CD4-positive, alpha-beta T cell treated with Interleukin-10 for 1 hour (primary cell): ENCODE data around the gene FOXL3.
"Not testable (repeated sequence)": the region's sequence is repeated elsewhere in the genome, so short reads cannot be mapped to it uniquely, and the experiment has no call there.

Source experiments
- DNase-seq: peaks from one replicate; pipeline ENCODE4 v3.0.0-alpha.2; 2020

The FOXL3 gene

DNA sequence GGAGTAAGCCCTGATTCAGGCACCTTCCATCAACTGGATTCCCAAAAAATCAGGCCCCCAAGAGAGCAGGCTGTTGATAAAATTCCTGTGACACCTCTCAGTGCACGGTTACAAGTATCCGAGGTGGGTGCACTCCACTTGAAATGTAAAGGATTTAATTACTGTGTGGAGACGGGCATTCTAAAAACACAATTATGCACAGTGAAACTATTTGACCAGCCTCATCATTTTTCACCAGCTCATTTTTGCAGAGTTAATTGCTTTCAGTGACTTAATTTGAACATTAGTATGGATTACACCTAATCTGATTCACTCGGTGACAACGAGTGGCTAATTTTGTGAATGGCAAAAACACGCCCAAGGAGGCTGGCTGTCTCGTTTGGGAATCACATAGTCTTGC, 2.3 kb downstream of the FOXL3 start:
- DNase-seq = no peak

DNA sequence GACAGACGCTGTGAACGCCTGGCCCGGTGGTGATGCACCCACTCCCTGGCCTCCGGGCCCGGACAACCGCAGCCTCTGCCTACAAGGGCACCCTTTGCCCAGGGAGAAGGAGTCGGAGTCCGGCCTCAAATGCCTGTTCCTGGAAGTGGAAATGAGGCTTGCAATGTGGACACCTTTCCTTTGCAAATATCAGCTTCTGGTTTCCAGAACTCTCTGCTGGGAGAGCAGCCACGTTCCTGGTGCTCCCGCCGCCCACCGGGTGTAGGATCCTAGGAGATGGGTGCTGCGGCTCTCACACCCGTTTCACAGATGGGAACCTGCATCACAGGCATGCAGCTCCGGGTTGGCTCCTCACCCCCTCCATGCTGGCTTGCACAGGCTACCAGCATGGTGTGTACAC, 2.9 kb downstream of the FOXL3 start:
- DNase-seq = no peak

DNA sequence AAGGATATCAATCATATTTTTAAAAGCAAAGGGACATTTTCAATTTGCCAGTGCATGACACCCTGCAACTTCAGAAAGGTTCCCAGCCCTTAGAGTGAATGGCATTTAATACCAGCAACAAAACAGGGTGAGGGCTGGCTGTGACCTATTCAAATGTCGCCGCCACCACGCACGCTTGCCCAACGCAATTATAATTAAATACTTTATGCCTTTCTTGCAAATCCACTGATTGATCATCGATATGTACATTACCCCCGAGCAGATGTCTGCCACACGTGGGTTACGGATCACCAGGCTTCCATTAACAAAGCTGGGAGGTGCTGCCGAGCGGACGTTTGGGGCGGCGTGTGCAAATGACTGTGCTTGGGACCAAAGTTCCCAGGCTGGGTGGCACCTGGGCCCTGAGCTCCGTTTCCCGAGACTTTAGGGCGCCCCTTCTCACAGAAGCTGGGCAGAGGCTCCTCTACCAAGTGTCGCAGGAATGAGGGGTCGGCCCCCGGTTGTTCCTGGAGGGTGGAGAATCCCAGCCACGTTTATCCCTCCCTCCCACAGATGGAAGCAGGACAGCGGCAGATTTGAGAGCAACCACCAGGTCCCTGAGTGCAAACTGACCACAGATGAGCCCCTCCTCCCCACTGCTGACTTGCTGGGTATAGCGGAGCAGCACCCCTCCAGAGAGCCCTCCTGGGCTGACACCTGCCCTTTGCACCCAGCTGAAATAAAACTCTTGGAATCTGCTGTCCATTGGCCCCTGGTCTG, 3.9 kb downstream of the FOXL3 start:
- no peak for DNase-seq

DNA sequence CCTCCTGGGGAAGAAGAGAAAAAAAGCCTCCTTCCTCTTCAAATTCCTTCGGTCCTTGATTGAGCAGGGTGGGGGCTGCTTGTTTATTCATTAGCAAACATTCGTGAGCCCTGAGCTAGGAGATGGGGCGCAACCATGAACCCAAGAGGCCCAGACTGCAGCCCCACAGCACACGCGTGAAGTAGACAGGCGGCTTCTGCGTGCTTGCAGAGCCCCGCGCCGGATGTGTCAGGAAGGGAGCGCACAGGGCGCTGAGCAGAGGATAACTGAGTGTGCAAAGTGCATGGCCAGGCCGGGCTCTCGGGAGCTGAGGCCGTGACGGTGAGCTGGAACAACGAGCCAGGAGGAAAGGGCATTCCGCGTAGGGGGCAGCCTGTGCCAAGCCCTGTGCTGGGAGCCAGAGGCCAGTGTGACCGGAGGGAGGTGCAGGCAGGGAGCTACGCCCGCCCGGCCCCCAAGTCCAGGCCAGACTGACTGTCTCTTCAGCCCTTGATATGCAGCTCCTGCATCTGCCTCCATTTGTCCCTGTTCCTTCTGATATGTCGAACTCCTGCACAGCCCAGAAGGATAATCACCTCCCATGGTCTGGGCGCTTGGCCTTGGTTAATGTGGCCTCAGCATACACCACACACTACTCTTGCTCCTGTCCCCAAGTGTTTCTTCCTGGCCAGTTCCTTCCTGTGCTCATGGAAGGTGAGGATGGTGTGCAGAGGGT, 4.6 kb downstream of the FOXL3 start:
- no peak for DNase-seq

DNA sequence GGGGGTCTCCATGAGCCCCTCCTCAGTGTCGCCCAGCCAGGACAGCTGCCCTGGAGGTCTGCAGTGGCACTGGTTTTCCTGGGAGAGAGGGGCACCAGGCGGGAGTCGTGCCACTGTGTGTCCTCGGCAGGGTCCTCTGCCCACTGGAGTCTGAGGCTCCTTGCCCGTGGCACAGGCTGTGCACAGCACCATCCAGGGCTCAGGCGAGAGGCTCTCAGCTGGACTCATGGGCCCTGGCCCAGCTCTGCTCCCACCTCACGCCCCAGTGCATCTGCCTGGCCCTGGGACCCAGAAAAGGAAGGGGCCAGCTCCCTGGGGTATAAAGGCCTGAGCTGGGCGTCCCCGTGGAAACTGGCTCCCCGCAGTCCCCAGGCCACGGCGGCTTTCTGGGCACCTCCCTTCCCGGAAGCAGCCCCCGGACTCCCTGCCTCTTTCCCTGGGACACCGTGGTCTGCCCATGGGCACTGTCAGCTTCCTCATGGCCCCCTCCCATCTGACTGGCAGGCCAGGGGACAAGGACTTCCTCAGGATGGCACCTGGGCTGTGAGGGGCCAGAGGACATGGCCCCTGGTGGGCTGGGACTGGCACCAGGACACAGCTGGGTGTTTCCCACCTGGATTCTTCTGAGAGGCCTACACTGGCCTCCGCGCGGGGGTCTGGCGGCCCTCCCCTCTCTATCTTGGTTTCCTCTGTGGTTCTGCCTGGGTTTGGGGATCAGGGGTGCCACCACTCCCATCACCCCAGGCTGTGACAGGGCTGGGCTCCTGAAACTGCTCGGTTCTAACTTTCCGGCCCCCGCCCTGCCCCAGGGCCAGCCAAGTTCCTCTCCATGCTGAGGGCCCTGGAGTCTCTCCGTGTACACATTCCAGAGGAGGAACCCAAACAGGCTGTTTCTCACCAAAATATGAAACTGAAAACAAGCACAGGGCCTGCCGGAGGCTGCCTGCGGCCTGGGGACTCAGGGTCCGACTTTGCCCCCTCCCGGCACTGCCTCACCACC, 5.5 kb downstream of the FOXL3 start:
- no peak for DNase-seq

DNA sequence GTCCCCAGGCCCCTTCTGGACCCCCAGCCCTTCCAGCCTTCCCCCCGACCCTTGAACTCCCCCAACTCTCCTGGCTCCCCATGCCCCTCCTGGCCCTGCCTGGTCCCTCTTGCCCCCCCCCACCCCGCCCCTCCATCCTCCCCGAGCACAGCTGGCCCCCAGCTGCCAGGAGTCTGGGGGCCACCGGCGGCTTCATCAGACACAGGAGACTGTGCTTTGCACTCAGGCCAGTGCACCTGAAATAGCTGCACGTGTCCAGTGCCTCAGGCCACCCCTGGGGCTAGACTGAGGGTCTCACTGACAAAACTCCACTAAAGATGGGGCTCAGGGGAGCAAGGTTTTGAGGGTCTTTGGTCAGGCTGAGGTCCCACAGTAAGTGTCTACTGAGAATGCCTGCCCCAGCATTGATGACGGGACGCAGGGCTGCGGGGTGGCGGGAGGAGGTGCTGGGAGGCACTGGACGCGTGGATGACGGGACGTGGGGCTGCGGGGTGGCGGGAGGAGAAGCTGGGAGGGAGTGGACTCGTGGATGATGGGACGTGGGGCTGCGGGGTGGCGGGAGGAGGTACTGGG, 6.5 kb downstream of the FOXL3 start:
- DNase-seq = no peak

DNA sequence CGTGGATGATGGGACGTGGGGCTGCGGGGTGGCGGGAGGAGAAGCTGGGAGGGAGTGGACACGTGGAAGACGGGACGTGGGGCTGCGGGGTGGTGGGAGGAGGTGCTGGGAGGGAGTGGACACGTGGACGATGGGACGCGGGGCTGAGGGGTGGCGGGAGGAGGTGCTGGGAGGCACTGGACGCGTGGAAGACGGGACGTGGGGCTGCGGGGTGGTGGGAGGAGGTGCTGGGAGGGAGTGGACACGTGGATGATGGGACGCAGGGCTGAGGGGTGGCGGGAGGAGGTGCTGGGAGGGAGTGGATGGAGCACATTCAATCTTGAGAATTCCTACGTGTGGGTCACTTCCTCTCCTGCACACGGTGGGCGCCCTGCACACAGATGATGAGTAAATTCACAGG, 7.2 kb downstream of the FOXL3 start:
- DNase-seq = not testable (repeated sequence)

DNA sequence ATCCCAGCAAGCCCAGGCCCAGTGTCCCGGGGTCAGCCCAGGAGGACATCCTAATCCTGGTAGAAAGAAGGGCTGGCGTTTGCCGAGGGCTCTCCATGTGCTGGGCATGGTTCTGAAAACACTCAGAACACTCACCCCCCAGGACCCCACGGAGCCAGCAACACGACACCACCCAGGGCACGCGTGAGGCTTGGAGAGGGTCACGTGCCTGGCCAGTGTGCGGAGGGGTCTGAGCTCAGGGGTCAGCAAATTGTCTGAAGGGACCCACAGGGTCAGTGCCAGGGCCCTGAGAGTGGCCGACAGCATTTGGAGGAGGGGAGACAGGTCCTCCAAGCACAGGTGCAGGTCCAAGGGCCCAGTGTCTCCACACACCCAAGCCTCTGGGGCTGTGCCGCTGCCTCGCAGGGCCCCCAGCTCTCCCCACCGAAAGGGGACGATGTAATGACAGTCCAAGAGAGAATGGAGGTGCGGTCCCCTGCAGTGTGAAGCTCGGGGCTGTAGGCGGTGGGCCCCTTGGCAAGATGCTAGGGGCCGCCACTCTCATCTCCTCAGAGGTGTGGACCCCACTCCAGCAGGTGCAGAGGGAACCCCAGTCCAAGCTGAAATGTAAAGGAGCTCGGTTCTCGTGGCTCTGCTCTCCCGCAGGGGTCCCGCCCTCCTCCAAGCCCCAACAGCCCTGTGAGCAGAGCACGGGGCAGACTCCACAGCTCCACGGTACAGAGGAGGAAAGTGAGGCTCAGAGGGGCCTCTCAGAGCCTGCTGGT, 7.8 kb downstream of the FOXL3 start:
- no peak for DNase-seq

DNA sequence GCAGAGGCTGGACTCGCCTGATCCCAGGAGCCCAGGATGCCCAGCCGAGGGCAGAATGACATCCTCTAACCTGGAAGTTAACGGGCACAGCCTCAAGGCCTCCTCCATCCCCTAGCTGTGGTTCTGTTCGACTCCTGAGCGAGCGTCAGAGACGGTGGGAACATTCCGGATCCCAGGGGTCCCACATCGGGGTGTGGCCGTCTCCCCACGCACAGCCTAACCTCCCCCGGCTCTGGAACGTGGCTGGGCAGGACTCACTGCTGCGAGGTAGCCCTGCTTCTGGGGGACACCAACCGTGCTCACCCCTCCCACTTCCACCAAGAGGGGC, 8.4 kb downstream of the FOXL3 start:
- DNase-seq = no peak

DNA sequence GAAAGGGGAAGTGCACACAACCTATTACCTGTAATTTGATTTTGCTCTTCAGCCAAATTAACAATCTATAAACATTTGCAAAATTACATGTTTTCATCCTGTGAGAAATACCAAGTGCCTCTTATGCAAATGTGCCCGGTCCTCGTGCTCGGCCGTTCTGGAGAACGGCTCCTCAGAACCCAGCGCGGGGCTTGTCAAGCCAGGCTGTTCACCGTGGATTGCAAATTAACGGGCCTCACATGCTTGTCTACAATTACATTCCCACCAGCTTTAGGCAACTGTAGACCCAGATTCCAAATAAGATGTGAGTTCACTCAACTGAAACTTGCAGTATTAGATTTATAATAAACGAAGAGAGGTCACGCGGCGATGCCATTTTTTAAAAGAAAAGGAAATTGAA, 8.8 kb downstream of the FOXL3 start:
- no peak for DNase-seq

DNA sequence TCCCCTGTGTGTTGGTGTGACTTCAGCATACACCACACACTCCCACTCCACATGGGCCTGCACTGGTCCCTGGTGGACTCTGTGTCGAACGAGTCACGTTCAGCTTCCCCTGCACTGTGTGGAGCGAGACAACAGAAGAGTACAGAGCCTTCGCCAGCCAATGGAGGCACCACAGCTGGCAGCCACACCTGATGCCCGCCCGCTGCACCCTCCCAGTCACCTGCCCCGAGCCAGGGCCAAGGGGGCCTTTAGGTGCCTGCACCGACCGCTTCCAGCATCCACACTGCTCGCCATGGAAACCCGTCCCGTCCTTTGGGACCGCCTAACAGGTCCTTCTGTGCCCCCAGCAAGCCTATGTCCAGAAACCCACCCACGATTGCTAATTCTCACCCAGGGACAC, 9.2 kb downstream of the FOXL3 start:
- DNase-seq = no peak

DNA sequence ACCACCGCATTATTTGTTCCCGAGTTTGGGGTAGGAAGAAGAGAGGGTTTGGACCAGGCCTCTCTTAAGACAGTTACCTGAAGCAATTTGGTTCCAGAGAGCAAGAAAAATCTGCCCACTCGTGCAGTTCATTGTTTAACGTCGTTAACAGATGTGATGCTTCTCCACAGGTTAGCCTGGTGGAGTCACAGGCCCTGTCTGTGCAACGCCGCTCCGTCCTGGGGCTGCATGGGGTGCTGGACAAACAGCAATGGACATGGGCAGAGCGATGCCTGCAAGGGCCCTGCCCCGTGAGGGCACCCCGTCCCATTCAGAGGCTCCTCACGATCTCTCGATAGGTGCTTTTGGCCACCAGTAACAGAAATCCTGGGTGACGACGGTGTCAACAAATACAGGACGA, 9.7 kb downstream of the FOXL3 start:
- DNase-seq = no peak

DNA sequence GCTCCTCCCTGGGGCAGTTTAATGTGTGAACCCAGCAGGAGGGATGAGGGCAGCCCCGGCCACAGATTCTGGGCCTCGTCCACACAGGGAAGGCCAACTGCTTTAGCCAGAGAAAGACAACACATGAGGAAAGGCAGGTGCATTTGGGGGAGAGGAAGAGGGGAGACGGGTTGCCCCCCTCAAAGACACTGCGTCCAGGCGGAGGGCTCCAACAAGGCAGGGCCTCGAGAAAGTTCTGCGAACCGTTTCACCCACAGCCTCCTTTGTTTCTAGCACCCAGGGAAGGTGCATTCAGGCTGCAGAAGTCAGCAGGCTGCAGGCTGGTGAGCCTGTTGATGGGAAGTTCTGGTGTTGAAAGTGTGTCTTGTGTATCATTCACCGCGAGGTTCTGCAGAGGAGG, 10.1 kb downstream of the FOXL3 start:
- no peak for DNase-seq

DNA sequence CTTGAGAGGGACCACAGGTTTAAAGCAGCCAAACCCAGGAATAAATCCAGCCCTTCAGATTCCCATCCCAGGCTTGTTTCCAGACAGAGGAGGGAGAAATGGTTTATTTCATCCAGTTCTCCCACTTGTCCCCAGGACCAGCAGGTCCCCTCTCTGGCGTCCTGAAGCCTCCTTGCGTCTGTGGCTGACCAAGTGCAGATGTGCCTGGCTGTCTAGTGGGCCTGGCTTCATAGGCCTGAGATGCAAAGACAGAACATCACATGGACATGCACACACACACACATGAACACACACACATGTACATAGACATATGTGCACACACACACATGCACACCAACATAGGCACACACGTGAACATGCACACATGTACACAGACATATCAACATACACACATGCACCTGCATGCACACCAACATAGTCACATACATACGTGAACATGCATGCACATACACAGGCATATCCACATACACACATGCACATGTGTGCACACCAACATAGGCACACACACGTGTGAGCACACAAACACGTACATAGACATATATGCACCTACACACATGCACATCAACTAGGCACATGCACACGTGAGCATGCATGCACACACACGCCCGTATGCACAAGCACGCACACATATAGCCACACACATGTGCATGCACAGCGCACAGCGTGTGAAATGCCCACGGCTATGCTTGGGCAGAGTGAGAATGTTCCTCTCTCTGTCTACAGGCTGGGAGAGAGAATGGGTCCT, 10.7 kb downstream of the FOXL3 start:
- no peak for DNase-seq

DNA sequence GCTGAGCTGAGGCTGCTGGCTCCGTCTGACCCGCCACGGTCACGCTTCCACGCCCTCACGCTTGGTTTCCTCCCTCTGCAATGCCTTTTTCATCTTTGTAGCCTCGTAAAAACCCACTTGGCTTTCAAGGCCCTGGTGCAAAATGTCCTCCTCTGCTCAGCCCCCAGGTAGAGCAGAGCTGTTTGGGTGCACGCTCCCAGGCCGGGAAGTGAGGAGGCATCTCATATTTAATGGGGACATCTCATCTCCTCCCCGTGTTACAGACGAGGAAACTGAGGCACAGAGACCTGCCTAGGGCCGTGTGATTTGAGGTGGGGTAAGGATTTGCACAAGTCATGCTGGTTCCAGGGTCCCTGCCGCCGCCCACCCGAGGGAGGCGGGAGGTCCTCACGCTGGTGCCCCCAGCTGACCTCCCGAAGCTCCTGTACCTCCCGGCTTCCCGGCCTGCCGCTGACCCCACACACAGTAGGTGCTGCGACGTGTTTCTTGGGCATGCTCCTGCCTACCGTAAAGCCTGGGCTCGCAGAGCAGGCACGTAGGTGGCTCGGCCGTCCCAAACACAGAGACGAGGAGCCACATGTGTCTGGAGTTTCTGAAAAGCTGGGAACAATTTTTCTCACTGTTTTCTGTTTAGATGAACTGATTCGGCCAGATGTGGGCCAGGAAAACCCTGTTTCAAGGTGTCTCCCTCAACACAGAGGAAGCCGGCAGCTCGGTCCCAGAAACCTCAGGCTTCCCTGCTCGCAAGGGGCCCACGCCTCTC, 11.5 kb downstream of the FOXL3 start:
- DNase-seq = no peak

DNA sequence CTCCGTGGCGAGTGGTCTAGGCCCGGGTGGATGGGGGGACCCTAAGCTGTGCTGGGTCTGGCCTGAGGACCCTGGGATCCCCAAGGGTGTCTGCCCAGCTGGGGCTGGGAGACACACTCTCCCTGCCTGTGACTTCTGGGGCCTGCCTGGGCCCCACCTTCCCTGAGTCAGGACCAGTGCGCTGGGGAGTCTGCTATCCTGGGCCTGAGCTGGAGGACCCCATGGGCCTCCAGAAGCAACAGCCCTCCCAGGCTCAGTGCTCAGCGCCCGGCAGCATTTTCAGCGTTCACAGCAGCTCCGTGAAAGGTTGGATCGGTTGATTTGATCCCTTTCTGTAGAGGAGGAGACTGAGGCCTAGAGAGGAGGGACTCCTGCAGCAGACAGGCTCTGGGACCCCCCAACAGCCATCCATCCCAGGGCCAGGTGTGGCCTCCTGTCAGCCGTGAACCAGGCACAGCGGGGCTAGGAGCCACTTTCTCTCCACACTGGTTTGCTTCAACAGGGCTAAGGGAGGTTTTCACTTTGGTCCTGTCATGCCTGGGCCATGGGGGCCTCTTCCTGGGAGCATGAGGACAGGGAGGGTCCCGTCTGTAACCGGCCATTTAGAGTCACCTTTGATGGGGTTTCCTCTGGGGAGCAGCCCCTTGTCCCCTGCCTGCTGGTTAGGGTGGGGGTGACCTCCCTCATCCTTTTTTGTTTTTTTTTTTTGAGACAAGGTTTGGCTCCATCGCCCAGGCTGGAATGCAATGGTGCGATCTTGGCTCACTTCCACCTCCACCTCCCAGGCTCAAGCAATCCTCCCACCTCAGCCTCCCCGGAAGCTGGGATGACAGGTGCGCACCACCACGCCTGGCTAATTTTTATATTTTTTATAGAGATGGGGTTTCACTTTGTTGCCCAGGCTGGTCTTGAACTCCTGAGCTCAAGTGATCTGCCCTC, 12.4 kb downstream of the FOXL3 start:
- DNase-seq = no peak

DNA sequence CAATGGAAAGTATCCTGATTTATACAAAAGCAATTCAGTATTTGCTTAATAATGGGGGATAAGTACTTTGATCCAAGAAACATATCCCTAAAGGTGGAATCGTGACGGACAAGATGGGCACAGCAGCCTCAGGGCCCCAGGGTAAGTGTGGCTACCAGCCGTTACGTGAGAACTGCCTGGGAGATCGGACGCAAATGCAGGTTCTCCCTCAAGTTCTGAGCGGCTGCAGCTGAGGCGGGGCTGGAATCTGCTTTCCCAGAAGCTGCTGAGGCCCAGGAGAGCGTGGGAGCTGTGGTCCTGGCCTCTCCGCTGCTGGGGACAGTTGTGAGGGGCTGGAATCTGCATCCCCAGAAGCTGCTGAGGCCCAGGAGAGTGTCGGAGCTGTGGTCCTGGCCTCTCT, 13.5 kb downstream of the FOXL3 start:
- DNase-seq = no peak

DNA sequence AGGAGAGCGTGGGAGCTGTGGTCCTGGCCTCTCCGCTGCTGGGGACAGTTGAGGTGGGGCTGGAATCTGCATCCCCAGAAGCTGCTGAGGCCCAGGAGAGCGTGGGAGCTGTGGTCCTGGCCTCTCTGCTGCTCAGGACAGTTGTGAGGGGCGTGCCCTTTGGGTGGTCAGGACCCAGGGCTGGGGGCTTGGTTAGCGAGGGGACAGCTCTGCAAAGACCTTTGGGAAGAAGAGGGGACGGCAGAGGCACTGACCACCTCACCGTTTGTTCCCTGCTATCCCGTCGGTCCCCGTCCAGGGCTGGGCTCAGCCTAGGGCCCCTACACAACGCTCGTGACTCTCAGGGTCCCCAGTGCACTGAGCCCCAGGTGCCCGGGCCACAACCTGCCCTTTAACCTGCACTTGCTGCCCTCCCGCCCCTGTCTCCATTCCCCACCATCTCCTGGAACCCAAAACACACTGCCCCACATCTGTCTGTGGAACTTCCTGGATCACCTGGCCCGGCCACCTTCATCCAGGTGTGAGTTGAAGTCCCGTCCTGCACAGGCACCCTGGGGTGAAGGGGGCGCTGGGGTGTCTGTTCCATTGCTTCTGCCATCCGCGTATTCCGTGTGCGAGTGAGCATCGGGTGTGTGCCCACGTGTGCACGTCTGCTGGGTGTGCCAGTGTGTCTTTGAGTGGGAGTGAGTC, 14.1 kb downstream of the FOXL3 start:
- DNase-seq = no peak
